D721Med (cell line): ENCODE results near the gene C2CD4A.

Source experiments
- DNase-seq: peaks from one replicate; pipeline ENCODE4 v3.0.0; 2011; ENCODE audit warnings: low spot score; ENCODE audit not compliant: insufficient read length
- FAIRE-seq: peaks from 2 replicates; lab custom pipeline; 2011; peaks lifted over from hg19 to GRCh38; lab: Jason Lieb, UNC
- CTCF ChIP-seq: IDR thresholded peaks from 2 replicates; pipeline ENCODE4 v1.5.1; 2012; ENCODE audit warnings: mild to moderate bottlenecking, control low read depth; ENCODE audit not compliant: insufficient read depth; ENCODE audit errors: missing control alignments

Gene C2CD4A

GRCh38 chr15:62069551-62069950, 2.8 kb downstream of the C2CD4A start:
- TF ChIP-seq CTCF, result no peak
- FAIRE-seq (no peak), DNase-seq (no peak)

- TF ChIP-seq CTCF, result peak; percentile 68
- FAIRE-seq (peak; percentile 85), DNase-seq (no peak)
These were observed 5.0 kb downstream of the C2CD4A start for GRCh38 chr15:62071711-62072308.

- FAIRE-seq, result no peak
- DNase-seq, result no peak
- TF ChIP-seq CTCF, result no peak
These were observed 9.0 kb downstream of the C2CD4A start for GRCh38 chr15:62075595-62076277.

- DNase-seq (no peak), FAIRE-seq (no peak)
- no peak for TF ChIP-seq CTCF
These were observed 12.8 kb downstream of the C2CD4A start for GRCh38 chr15:62079594-62079993.

- no peak for FAIRE-seq
- no peak for DNase-seq
- no peak for TF ChIP-seq CTCF
These were observed 16.7 kb downstream of the C2CD4A start for GRCh38 chr15:62083194-62084154.

- no peak for DNase-seq
- FAIRE-seq, result no peak
- no peak for TF ChIP-seq CTCF
These were observed 19.0 kb downstream of the C2CD4A start for GRCh38 chr15:62085740-62086139.
